Thyroid gland (tissue), 4 donors: ENCODE measurements around the gene PLEKHF1. TPM values are rescaled to one million over a fixed set of nuclear protein-coding genes. Genes with fewer than 3 reads are reported as not detected.

Source experiments
- DNase-seq, 2 donors: peaks; one replicate each; pipeline ENCODE4 v3.0.0-alpha.2; 2019
- H3K27ac ChIP-seq, 3 donors: fragments of 200-600 bp; sonication (generic); 1 replicate in 2 of 3; 2 replicates in 1 of 3; pipeline ENCODE4 v1.5.1; 2016 to 2019; ENCODE audit warnings: mild to moderate bottlenecking in 1 of 3, moderate library complexity in 1 of 3
- H3K27me3 ChIP-seq: fragments of 200-600 bp; sonication (generic); one replicate; pipeline ENCODE4 v1.5.1; 2019
- H3K36me3 ChIP-seq, 2 donors: fragments of 200-600 bp; sonication (generic); one replicate each; pipeline ENCODE4 v1.5.1; 2016 to 2019
- H3K4me1 ChIP-seq, 2 donors: fragments of 200-600 bp; sonication (generic); one replicate each; pipeline ENCODE4 v1.5.1; 2017 to 2019
- H3K4me3 ChIP-seq, 3 donors: fragments of 200-600 bp; sonication (generic); replicated peaks in 1 of 3; 1 replicate in 2 of 3; 2 replicates in 1 of 3; pipeline ENCODE4 v1.5.1; 2016; ENCODE audit warnings: mild to moderate bottlenecking in 1 of 3
- H3K9me3 ChIP-seq: fragments of 200-600 bp; sonication (generic); one replicate; pipeline ENCODE4 v1.5.1; 2017
- CTCF ChIP-seq, 6 experiments: fragments of 200-600 bp in 3 of 6; fragments of 450-650 bp in 3 of 6; sonication (generic) in 3 of 6; IDR thresholded peaks; one replicate each; pipeline ENCODE4 v1.5.1; 2016 to 2019; ENCODE audit warnings: antibody characterized with exemption in 6 of 6, mild to moderate bottlenecking in 2 of 6, inconsistent platforms in 1 of 6, moderate library complexity in 1 of 6
- POLR2A ChIP-seq, 2 donors: fragments of 450-650 bp; IDR thresholded peaks; one replicate each; pipeline ENCODE4 v1.6.1; 2017; ENCODE audit warnings: antibody characterized with exemption in 2 of 2, mild to moderate bottlenecking in 2 of 2, moderate library complexity in 1 of 2
- WGBS, 2 donors: methylation state at CpG; one replicate each; pipeline ENCODE4 v1.1.5; 2017; 5-methylcytosine and 5-hydroxymethylcytosine counted together
- intact Hi-C: fragments of 100-400 bp; cut with DNase I; formaldehyde crosslinking; loops from one replicate; pipeline ENCODE4 v1.15.1; 2023
- total RNA-seq, 4 donors: library from RNA; depleted of rRNA; stranded (reverse); fragments of >200 nt; gene quantifications; one replicate each; pipeline ENCODE4 v1.2.3, GENCODE V29; 2016

Gene PLEKHF1
- total RNA-seq, 4 donors from 2014 or later = 12.1 to 20.3 (median 16.5) TPM

DNA sequence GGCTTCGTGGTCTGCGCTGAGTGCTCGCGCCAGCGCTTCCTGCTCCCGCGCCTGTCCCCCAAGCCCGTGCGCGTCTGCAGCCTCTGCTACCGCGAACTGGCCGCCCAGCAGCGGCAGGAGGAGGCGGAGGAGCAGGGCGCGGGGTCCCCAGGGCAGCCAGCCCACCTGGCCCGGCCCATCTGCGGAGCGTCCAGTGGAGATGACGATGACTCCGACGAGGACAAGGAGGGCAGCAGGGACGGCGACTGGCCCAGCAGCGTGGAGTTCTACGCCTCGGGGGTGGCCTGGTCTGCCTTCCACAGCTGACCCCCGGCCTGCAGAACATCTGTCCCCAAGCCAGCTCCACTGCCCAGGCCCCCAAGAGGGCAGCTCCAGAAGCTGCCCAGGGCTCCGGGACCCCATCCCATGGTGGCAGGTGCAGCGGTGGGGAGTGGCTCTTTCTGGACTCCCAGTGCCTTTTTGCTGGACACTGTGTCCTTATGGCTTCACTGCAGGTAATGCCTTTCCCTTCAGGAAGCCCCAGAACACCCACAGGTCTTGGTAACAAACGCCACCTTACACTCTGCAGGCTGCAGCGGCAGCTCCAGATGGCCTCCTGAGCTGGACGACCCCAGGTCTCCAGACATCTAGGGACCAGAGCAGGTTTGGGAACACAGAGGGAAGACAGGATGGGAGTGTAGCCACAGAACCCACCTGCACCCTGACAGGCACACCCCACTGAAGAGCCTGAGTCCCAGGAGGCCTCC is 9.3 kb downstream of the PLEKHF1 start:
- Histone ChIP-seq H3K27ac (no peak overlapping the region), H3K9me3 (no peaks in the 10 kb centered on the region), H3K27me3 (no peaks in the 10 kb centered on the region), H3K4me1 (peaks cover 9 to 44% of the 10 kb centered on the region in 2 donors), H3K36me3 (peaks cover 12 to 19% of the 10 kb centered on the region in 2 donors), H3K4me3 (no peak overlapping the region)
- TF ChIP-seq POLR2A (IDR thresholded peaks at IDR 0.05) = no peak
- no peak for TF ChIP-seq CTCF (IDR thresholded peaks at IDR 0.05)
- no peak for DNase-seq
- WGBS, 2 donors = 98 to 99% methylated on average over 21 to 30 of the region's 34 CpGs
- intact Hi-C loops = no loop called here

DNA sequence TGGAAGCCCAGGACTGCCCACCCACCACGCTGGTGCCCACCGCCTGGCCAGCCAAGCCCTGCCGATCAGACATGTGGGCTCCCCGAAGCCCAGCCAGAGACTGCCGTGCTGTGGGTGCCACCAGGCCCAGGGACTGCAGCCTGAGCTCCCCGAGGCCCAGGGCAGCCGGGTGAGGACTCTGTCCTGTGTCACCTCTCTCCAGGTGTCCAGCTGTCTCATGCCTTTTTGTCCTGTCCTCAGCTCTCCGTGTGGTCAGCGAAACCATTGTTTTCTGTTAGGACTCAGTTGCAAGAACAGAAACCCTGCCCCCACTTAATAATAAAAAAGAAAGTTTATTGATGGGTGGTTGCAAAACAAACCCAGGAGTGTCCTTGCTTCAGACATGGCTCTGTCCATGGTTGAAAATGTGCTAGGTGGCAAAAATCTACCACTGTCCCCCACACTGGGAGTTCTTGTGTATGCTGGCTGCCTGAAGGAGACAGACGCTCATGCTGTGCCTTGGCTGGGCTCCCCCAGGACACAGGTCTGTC is 9.9 kb downstream of the PLEKHF1 start:
- no peak for TF ChIP-seq CTCF (IDR thresholded peaks at IDR 0.05)
- TF ChIP-seq POLR2A (IDR thresholded peaks at IDR 0.05) = no peak
- Histone ChIP-seq H3K27me3 (no peaks in the 10 kb centered on the region), H3K27ac (no peak overlapping the region), H3K4me1 (peaks cover 9 to 46% of the 10 kb centered on the region in 2 donors), H3K36me3 (peaks cover 12 to 19% of the 10 kb centered on the region in 2 donors), H3K4me3 (no peak overlapping the region), H3K9me3 (no peaks in the 10 kb centered on the region)
- DNase-seq = no peak
- intact Hi-C loops = no loop called here
- WGBS, 2 donors = 84 to 91% methylated on average over 4 to 7 of the region's 10 CpGs

- Histone ChIP-seq H3K4me1 (peaks cover 9 to 49% of the 10 kb centered on the region in 2 donors), H3K9me3 (no peaks in the 10 kb centered on the region), H3K27ac (peak overlapping the region in 1 of 3 donors; percentile 27), H3K36me3 (peaks cover 12 to 19% of the 10 kb centered on the region in 2 donors), H3K27me3 (no peaks in the 10 kb centered on the region), H3K4me3 (no peak overlapping the region)
- TF ChIP-seq CTCF (IDR thresholded peaks at IDR 0.05) (no peak), POLR2A (IDR thresholded peaks at IDR 0.05) (no peak)
- DNase-seq = no peak
- intact Hi-C loops = no loop called here
- WGBS, 2 donors = 73 to 92% methylated on average over 5 to 8 of the region's 13 CpGs
Measured at GRCh38 chr19:29675650-29676186, 10.5 kb downstream of the PLEKHF1 start.

- DNase-seq = peak; percentile 79 to 81
- H3K36me3 ChIP-seq = peaks cover 12 to 19% of the 10 kb centered on the region in 2 donors
- peaks cover 9 to 40% of the 10 kb centered on the region in 2 donors for H3K4me1 ChIP-seq
- intact Hi-C loops = no loop called here
- peak overlapping the region; percentile 6 to 65 (median 27) for H3K27ac ChIP-seq
- no peak overlapping the region for H3K4me3 ChIP-seq
- no peaks in the 10 kb centered on the region for H3K9me3 ChIP-seq
- 51 to 61% methylated on average over 5 to 6 of the region's 8 CpGs for WGBS, 2 donors
- no peak for TF ChIP-seq CTCF (IDR thresholded peaks at IDR 0.05)
- no peak for TF ChIP-seq POLR2A (IDR thresholded peaks at IDR 0.05)
- H3K27me3 ChIP-seq = no peaks in the 10 kb centered on the region
Measured at GRCh38 chr19:29676586-29676985, 11.3 kb downstream of the PLEKHF1 start.
